K562 (cell line): ENCODE measurements around the gene PYROXD2. TPM values are rescaled to one million over a fixed set of nuclear protein-coding genes. Genes with fewer than 3 reads are reported as not detected.

Experiments used
- ATAC-seq: fragments of 200-7000 bp; cut with Tn5 transposase; 3 replicates; pipeline ENCODE4 v1.9.1; 2020; ENCODE audit warnings: moderate library complexity
- BruUV-seq: library from RNA; stranded (reverse); fragments of 400-500 nt; replicated peaks from 2 replicates; lab custom pipeline; 2021; lab: Mats Ljungman, UMichigan
- CTCF ChIA-PET: fragments of 300-600 bp; formaldehyde crosslinking; extraction: SDS; loops from one replicate; lab custom pipeline; 2021; ENCODE audit warnings: low intra/inter-chr PET ratio; lab: Yijun Ruan, JAX
- POLR2A ChIA-PET: fragments of 300-600, 350-650 bp; sonication (Branson Sonifier 250); formaldehyde crosslinking; extraction: SDS; loops from one replicate; lab custom pipeline; 2021; ENCODE audit warnings: antibody characterized with exemption, inconsistent platforms; lab: Yijun Ruan, JAX
- DNase-seq, 4 experiments: peaks; one replicate each; pipeline versions ENCODE4 v3.0.0 to v3.0.0-alpha.2; 2011 to 2018; ENCODE audit warnings: low spot score in 3 of 4, mixed read lengths in 3 of 4; ENCODE audit errors: extremely low read depth in 1 of 4
- FAIRE-seq: peaks from 2 replicates; lab custom pipeline; 2011; peaks lifted over from hg19 to GRCh38; lab: Jason Lieb, UNC
- H2AFZ ChIP-seq: 2 replicates; pipeline ENCODE4 v1.6.0; 2011; ENCODE audit warnings: low read depth, low read length, control low read depth, inconsistent platforms
- H3K27ac ChIP-seq: fragments of 200-600 bp; 3 replicates; pipeline ENCODE4 v1.8.0; 2011; ENCODE audit warnings: low read depth, mild to moderate bottlenecking, control low read depth, inconsistent platforms, low read length, moderate library complexity, mixed read lengths; ENCODE audit errors: extremely low read depth
- H3K27me3 ChIP-seq, 2 experiments: fragments of 300-600 bp in 1 of 2; 2 replicates in 1 of 2; 3 replicates in 1 of 2; pipeline versions ENCODE4 v1.6.0 to v1.8.0; 2011; ENCODE audit warnings: inconsistent platforms in 2 of 2, low read length in 2 of 2, mild to moderate bottlenecking in 1 of 2, mixed read lengths in 1 of 2, moderate library complexity in 1 of 2; ENCODE audit not compliant: control insufficient read depth in 2 of 2, insufficient read depth in 2 of 2
- H3K36me3 ChIP-seq: fragments of 300-600 bp; 3 replicates; pipeline ENCODE4 v1.8.0; 2011; ENCODE audit warnings: mild to moderate bottlenecking, low read length, inconsistent platforms; ENCODE audit not compliant: control insufficient read depth, insufficient read depth
- H3K4me1 ChIP-seq, 2 experiments: fragments of 200-600 bp in 1 of 2; replicated peaks in 1 of 2; 2 replicates in 1 of 2; 3 replicates in 1 of 2; pipeline versions ENCODE4 v1.5.1 to v1.8.0; 2011; ENCODE audit warnings: inconsistent platforms in 2 of 2, low read length in 2 of 2, mild to moderate bottlenecking in 1 of 2, mixed read lengths in 1 of 2, moderate library complexity in 1 of 2; ENCODE audit not compliant: control insufficient read depth in 2 of 2, insufficient read depth in 2 of 2
- H3K4me2 ChIP-seq: 2 replicates; pipeline ENCODE4 v1.6.1; 2011; ENCODE audit warnings: low read length, control low read depth, inconsistent platforms, mixed read lengths; ENCODE audit not compliant: insufficient read depth
- H3K4me3 ChIP-seq: fragments of 200-600 bp; sonication (generic), shearing (Covaris generic); 2 replicates; pipeline ENCODE4 v1.5.1; 2016; ENCODE audit warnings: control low read depth, inconsistent platforms
- H3K79me2 ChIP-seq: fragments of 200-600 bp; 3 replicates; pipeline ENCODE4 v1.8.0; 2011; ENCODE audit warnings: low read length, inconsistent platforms; ENCODE audit not compliant: control insufficient read depth, insufficient read depth
- H3K9ac ChIP-seq, 2 experiments: 2 replicates each; pipeline versions ENCODE4 v1.6.0 to v1.6.1; 2011; ENCODE audit warnings: low read depth in 2 of 2, low read length in 2 of 2, control low read depth in 1 of 2, inconsistent platforms in 1 of 2, mild to moderate bottlenecking in 1 of 2, mixed read lengths in 1 of 2; ENCODE audit not compliant: insufficient read depth in 1 of 2
- H3K9me1 ChIP-seq: one replicate; pipeline ENCODE4 v1.6.0; 2011; ENCODE audit warnings: inconsistent platforms, mild to moderate bottlenecking, low read length, moderate library complexity; ENCODE audit not compliant: control insufficient read depth, insufficient read depth
- H3K9me3 ChIP-seq: replicated peaks from 2 replicates; pipeline ENCODE4 v1.5.1; 2011; ENCODE audit warnings: low read depth, low read length, inconsistent platforms; ENCODE audit not compliant: control insufficient read depth, insufficient read depth
- H4K20me1 ChIP-seq: replicated peaks from 2 replicates; pipeline ENCODE4 v1.6.1; 2011; ENCODE audit warnings: low read length, inconsistent platforms, mixed read lengths; ENCODE audit not compliant: control insufficient read depth, insufficient read depth
- ARID2 ChIP-seq: fragments of 450-650 bp; IDR thresholded peaks from 2 replicates; pipeline ENCODE4 v1.6.1; 2017; ENCODE audit warnings: antibody characterized with exemption, mild to moderate bottlenecking
- CREBBP ChIP-seq: IDR thresholded peaks from one replicate; pipeline ENCODE4 v1.6.1; 2012; ENCODE audit warnings: low read depth, mild to moderate bottlenecking, control low read depth, inconsistent platforms, low read length
- DACH1 ChIP-seq: fragments of 450-650 bp; IDR thresholded peaks from 2 replicates; pipeline ENCODE4 v1.6.1; 2018; ENCODE audit not compliant: partially characterized antibody
- MNT ChIP-seq, 2 experiments: fragments of 450-650 bp; conservative IDR thresholded peaks; 2 replicates each; pipeline ENCODE4 v1.6.1; 2017; ENCODE audit warnings: mild to moderate bottlenecking in 2 of 2, moderate library complexity in 2 of 2
- NCOA2 ChIP-seq, 2 experiments: fragments of 450-650 bp; IDR thresholded peaks; 2 replicates each; pipeline ENCODE4 v1.6.1; 2018; ENCODE audit warnings: mild to moderate bottlenecking in 2 of 2, moderate library complexity in 1 of 2; ENCODE audit not compliant: partially characterized antibody in 2 of 2
- NFE2 ChIP-seq: IDR thresholded peaks from 2 replicates; pipeline ENCODE4 v1.6.1; 2014; ENCODE audit warnings: antibody characterized with exemption, low read depth
- NFIC ChIP-seq: fragments of 450-650 bp; IDR thresholded peaks from 2 replicates; pipeline ENCODE4 v1.6.1; 2017; ENCODE audit warnings: mild to moderate bottlenecking, inconsistent platforms
- RBM14 ChIP-seq: fragments of 200-400 bp; formaldehyde crosslinking; IDR thresholded peaks from 2 replicates; pipeline ENCODE4 v1.6.1; 2018; ENCODE audit warnings: low read depth, mild to moderate bottlenecking, low read length, moderate library complexity, borderline replicate concordance; ENCODE audit not compliant: insufficient read depth
- TEAD1 ChIP-seq, 2 experiments: fragments of 450-650 bp in 1 of 2; sonication (generic) in 1 of 2; formaldehyde crosslinking; IDR thresholded peaks; 2 replicates each; pipeline versions ENCODE4 v1.4.0 to v1.8.0; 2020 to 2022; ENCODE audit warnings: mild to moderate bottlenecking in 2 of 2, missing genetic modification reagents in 1 of 2
- ZBTB12 ChIP-seq: fragments of 250-450 bp; sonication (Bioruptor Pico); IDR thresholded peaks from 2 replicates; pipeline ENCODE4 v1.4.0; 2020
- ZNF316 ChIP-seq: fragments of 450-650 bp; IDR thresholded peaks from 2 replicates; pipeline ENCODE4 v1.6.1; 2016
- ZNF444 ChIP-seq: fragments of 250-450 bp; sonication (Bioruptor Pico); IDR thresholded peaks from 2 replicates; pipeline ENCODE4 v1.4.0; 2020; ENCODE audit warnings: mild to moderate bottlenecking, moderate library complexity
- WGBS: fragments of 100-300 bp; shearing (Covaris generic); methylation state at CpG from one replicate; pipeline ENCODE4 v1.1.6; 2016; ENCODE audit warnings: low coverage, mixed read lengths; ENCODE audit not compliant: insufficient coverage; ENCODE audit errors: missing lambda C conversion rate; 5-methylcytosine and 5-hydroxymethylcytosine counted together
- in situ Hi-C: fragments of 300-500 bp; cut with MboI; formaldehyde crosslinking; loops from 4 replicates; pipeline ENCODE4 v1.15.0; 2018; ENCODE audit warnings: inconsistent platforms, mixed read lengths
- intact Hi-C: fragments of 100-400 bp; cut with micrococcal nuclease; formaldehyde crosslinking; loops from 2 replicates; pipeline ENCODE4 v1.14.2; 2022
- polyA plus RNA-seq, 8 experiments: library from polyadenylated mRNA; depleted of rRNA in 4 of 8; stranded (reverse) in 5 of 8; unstranded in 3 of 8; fragments of >200 nt; fragmentation: Nextera tagmentation in 2 of 8; fragmentation: Illumina TruSeq in 1 of 8; extraction: Ambion mirVana in 2 of 8; extraction: Trizol in 1 of 8; gene quantifications; 2 replicates each; pipeline versions ENCODE4 v1.2.1 to v1.2.3, GENCODE V29; 2011 to 2014; ENCODE audit warnings: inconsistent platforms in 1 of 8, missing spikeins in 1 of 8
- total RNA-seq, 7 experiments: library from RNA; depleted of rRNA in 6 of 7; stranded (reverse); fragments of >200 nt in 6 of 7; fragmentation: Illumina TruSeq in 2 of 7; extraction: Trizol in 2 of 7; gene quantifications; 2 replicates each; pipeline versions ENCODE4 v1.2.1 to v1.2.3, GENCODE V29; 2011 to 2021; ENCODE audit warnings: low replicate concordance in 1 of 7

Gene PYROXD2
- total and polyA plus RNA-seq, 9 of the 15 experiments (the other 6 are each of a cell fraction or from before 2014, with no cell fraction given): 0.14 to 1.4 (median 0.58) TPM

- no peak overlapping the region for H3K4me3 ChIP-seq
- no peaks in the 10 kb centered on the region for H4K20me1 ChIP-seq
- intact Hi-C loops (no loop called here), in situ Hi-C loops (no loop called here)
- H3K27ac ChIP-seq: no peak overlapping the region
- H3K9me3 ChIP-seq: no peaks in the 10 kb centered on the region
- H3K27me3 ChIP-seq: no peaks in the 10 kb centered on the region; a peak in 1 of 5 replicates
- ATAC-seq (peak; percentile 65), FAIRE-seq (no peak), DNase-seq (peak in 2 of 4 experiments; percentile 34 to 44)
- no peak overlapping the region for H3K4me2 ChIP-seq
- H3K4me1 ChIP-seq: peaks cover 2 to 10% of the 10 kb centered on the region in 2 experiments; a peak in 4 of 5 replicates
- ChIA-PET CTCF (no interaction called here), POLR2A (interaction anchor here (0.9 kb wide), 1 partner anchor 10 kb away, joined by 3 read pairs; no protein-coding TSS in a partner anchor)
- no TSS peak for BruUV-seq
- 0 out of 4 replicates have a peak overlapping the region, but pooled peaks of 1 of the 2 experiments have one; percentile 4 for H3K9ac ChIP-seq
- H3K9me1 ChIP-seq: no peaks in the 10 kb centered on the region
- H2AFZ ChIP-seq: 0 out of 2 replicates have a peak overlapping the region, but pooled peaks have one; percentile 9
- no peak for TF ChIP-seq NFIC
- no peak for TF ChIP-seq NCOA2 (IDR thresholded peaks at IDR 0.05; ENCODE audit: partially characterized antibody in 2 of 2)
- peak; percentile 17; the same call in 1 of the 2 replicates for TF ChIP-seq ZNF316
- 0 out of 4 replicates have a peak, but pooled peaks of 1 of the 2 experiments have one; percentile 9 for TF ChIP-seq MNT (conservative IDR thresholded peaks at IDR 0.05)
- no peak for TF ChIP-seq ZNF444 (CRISPR knock-in tag)
- peak; percentile 64 for TF ChIP-seq NFE2
- TF ChIP-seq TEAD1 (CRISPR knock-in tag; IDR thresholded peaks at IDR 0.05): no peak
- TF ChIP-seq DACH1: no peak
- TF ChIP-seq ZBTB12 (CRISPR knock-in tag): no peak
- no peak for TF ChIP-seq RBM14
- no peak for TF ChIP-seq ARID2
- no peak for TF ChIP-seq CREBBP
- 43% methylated on average over 6 of the region's 8 CpGs for WGBS
- H3K79me2 ChIP-seq: no peaks in the 10 kb centered on the region
- H3K36me3 ChIP-seq: no peaks in the 10 kb centered on the region
Measured at GRCh38 chr10:98404571-98405359, 10.2 kb downstream of the PYROXD2 start.
